Activated naive CD4-positive, alpha-beta T cell treated with anti-CD3 and anti-CD28 coated beads, Interleukin-2, amount 50 U/mL, for 24 hours (primary cell): Measurements from ENCODE around the gene MYO16.
A peak's percentile ranks its signal among the peaks of the same experiment; 100 is the strongest.

Source experiments
- H3K27ac Mint-ChIP-seq: one replicate; pipeline ENCODE4 v1.8.0; 2021; ENCODE audit warnings: mild to moderate bottlenecking, mixed read lengths
- H3K27me3 Mint-ChIP-seq: one replicate; pipeline ENCODE4 v1.8.0; 2021; ENCODE audit warnings: mixed read lengths
- H3K36me3 Mint-ChIP-seq: one replicate; pipeline ENCODE4 v1.8.0; 2021; ENCODE audit warnings: mixed read lengths
- H3K4me1 Mint-ChIP-seq: one replicate; pipeline ENCODE4 v1.8.0; 2021; ENCODE audit warnings: mixed read lengths
- H3K4me3 Mint-ChIP-seq: one replicate; pipeline ENCODE4 v1.8.0; 2021; ENCODE audit warnings: mild to moderate bottlenecking, mixed read lengths
- H3K9me3 Mint-ChIP-seq: one replicate; pipeline ENCODE4 v1.8.0; 2021; ENCODE audit warnings: mixed read lengths

Gene MYO16

GRCh38 chr13:109002934-109003333 is 373.5 kb downstream of the MYO16 start:
- Mint-ChIP-seq H3K9me3 (no peaks in the 10 kb centered on the region), H3K4me3 (no peak overlapping the region), H3K36me3 (no peaks in the 10 kb centered on the region), H3K27me3 (no peaks in the 10 kb centered on the region), H3K27ac (no peak overlapping the region), H3K4me1 (no peaks in the 10 kb centered on the region)

GRCh38 chr13:109007946-109008345 is 378.5 kb downstream of the MYO16 start:
- no peak overlapping the region for H3K4me3 Mint-ChIP-seq
- H3K36me3 Mint-ChIP-seq: no peaks in the 10 kb centered on the region
- no peaks in the 10 kb centered on the region for H3K27me3 Mint-ChIP-seq

GRCh38 chr13:109009756-109010155 is 380.3 kb downstream of the MYO16 start:
- H3K9me3 Mint-ChIP-seq: no peaks in the 10 kb centered on the region
- no peaks in the 10 kb centered on the region for H3K36me3 Mint-ChIP-seq
- no peaks in the 10 kb centered on the region for H3K27me3 Mint-ChIP-seq
- no peak overlapping the region for H3K27ac Mint-ChIP-seq
- no peak overlapping the region for H3K4me3 Mint-ChIP-seq
- no peaks in the 10 kb centered on the region for H3K4me1 Mint-ChIP-seq

More at GRCh38 chr13:109007946-109008345, 378.5 kb downstream of the MYO16 start:
- no peak overlapping the region for H3K27ac Mint-ChIP-seq
- H3K9me3 Mint-ChIP-seq: no peaks in the 10 kb centered on the region
- no peaks in the 10 kb centered on the region for H3K4me1 Mint-ChIP-seq

GRCh38 chr13:109010912-109011311 is 381.5 kb downstream of the MYO16 start:
- H3K4me1 Mint-ChIP-seq: no peaks in the 10 kb centered on the region
- no peaks in the 10 kb centered on the region for H3K9me3 Mint-ChIP-seq
- H3K4me3 Mint-ChIP-seq: no peak overlapping the region
- H3K27me3 Mint-ChIP-seq: peaks cover under 1% of the 10 kb centered on the region
- no peaks in the 10 kb centered on the region for H3K36me3 Mint-ChIP-seq
- no peak overlapping the region for H3K27ac Mint-ChIP-seq

- Mint-ChIP-seq H3K4me3 (no peak overlapping the region), H3K36me3 (no peaks in the 10 kb centered on the region), H3K4me1 (no peaks in the 10 kb centered on the region), H3K27me3 (peaks cover 5% of the 10 kb centered on the region), H3K27ac (no peak overlapping the region), H3K9me3 (no peaks in the 10 kb centered on the region)
Measured at GRCh38 chr13:109012115-109012514, 382.7 kb downstream of the MYO16 start.

- no peaks in the 10 kb centered on the region for H3K4me1 Mint-ChIP-seq
- no peak overlapping the region for H3K4me3 Mint-ChIP-seq
- no peaks in the 10 kb centered on the region for H3K9me3 Mint-ChIP-seq
- H3K36me3 Mint-ChIP-seq: no peaks in the 10 kb centered on the region
- H3K27me3 Mint-ChIP-seq: peaks cover 3% of the 10 kb centered on the region
- H3K27ac Mint-ChIP-seq: no peak overlapping the region
Measured at GRCh38 chr13:109021558-109021957, 392.1 kb downstream of the MYO16 start.

- Mint-ChIP-seq H3K4me3 (no peak overlapping the region), H3K9me3 (no peaks in the 10 kb centered on the region), H3K27me3 (peaks cover 1% of the 10 kb centered on the region), H3K27ac (no peak overlapping the region), H3K36me3 (no peaks in the 10 kb centered on the region), H3K4me1 (no peaks in the 10 kb centered on the region)
Measured at GRCh38 chr13:109024611-109025010, 395.2 kb downstream of the MYO16 start.

GRCh38 chr13:109026266-109026665 is 396.9 kb downstream of the MYO16 start:
- Mint-ChIP-seq H3K4me3 (no peak overlapping the region), H3K9me3 (no peaks in the 10 kb centered on the region), H3K4me1 (no peaks in the 10 kb centered on the region), H3K27me3 (no peaks in the 10 kb centered on the region), H3K36me3 (no peaks in the 10 kb centered on the region), H3K27ac (no peak overlapping the region)

- Mint-ChIP-seq H3K27ac (no peak overlapping the region), H3K36me3 (no peaks in the 10 kb centered on the region), H3K27me3 (peaks cover 4% of the 10 kb centered on the region), H3K4me3 (no peak overlapping the region), H3K9me3 (no peaks in the 10 kb centered on the region), H3K4me1 (no peaks in the 10 kb centered on the region)
Measured at GRCh38 chr13:109028624-109029023, 399.2 kb downstream of the MYO16 start.

- Mint-ChIP-seq H3K36me3 (no peaks in the 10 kb centered on the region), H3K27me3 (peaks cover 9% of the 10 kb centered on the region), H3K4me1 (no peaks in the 10 kb centered on the region), H3K27ac (peak overlapping the region; percentile 48), H3K4me3 (no peak overlapping the region), H3K9me3 (no peaks in the 10 kb centered on the region)
Measured at GRCh38 chr13:109033090-109033489, 403.7 kb downstream of the MYO16 start.

GRCh38 chr13:109036078-109036780 is 406.8 kb downstream of the MYO16 start:
- H3K36me3 Mint-ChIP-seq: no peaks in the 10 kb centered on the region
- no peaks in the 10 kb centered on the region for H3K9me3 Mint-ChIP-seq
- peaks cover 9% of the 10 kb centered on the region for H3K27me3 Mint-ChIP-seq
- H3K4me3 Mint-ChIP-seq: no peak overlapping the region
- H3K27ac Mint-ChIP-seq: no peak overlapping the region
- no peaks in the 10 kb centered on the region for H3K4me1 Mint-ChIP-seq

GRCh38 chr13:109043636-109044035 is 414.2 kb downstream of the MYO16 start:
- Mint-ChIP-seq H3K9me3 (no peaks in the 10 kb centered on the region), H3K4me3 (no peak overlapping the region), H3K27ac (no peak overlapping the region), H3K36me3 (no peaks in the 10 kb centered on the region), H3K27me3 (no peaks in the 10 kb centered on the region), H3K4me1 (no peaks in the 10 kb centered on the region)

GRCh38 chr13:109055850-109056249 is 426.4 kb downstream of the MYO16 start:
- Mint-ChIP-seq H3K36me3 (no peaks in the 10 kb centered on the region), H3K27me3 (peaks cover 9% of the 10 kb centered on the region), H3K4me3 (no peak overlapping the region), H3K9me3 (no peaks in the 10 kb centered on the region), H3K4me1 (no peaks in the 10 kb centered on the region), H3K27ac (no peak overlapping the region)

GRCh38 chr13:109058087-109058486 is 428.7 kb downstream of the MYO16 start:
- H3K4me3 Mint-ChIP-seq: no peak overlapping the region
- no peaks in the 10 kb centered on the region for H3K4me1 Mint-ChIP-seq
- H3K36me3 Mint-ChIP-seq: no peaks in the 10 kb centered on the region
- no peaks in the 10 kb centered on the region for H3K9me3 Mint-ChIP-seq
- no peak overlapping the region for H3K27ac Mint-ChIP-seq
- H3K27me3 Mint-ChIP-seq: peaks cover 7% of the 10 kb centered on the region

GRCh38 chr13:109072505-109072904 is 443.1 kb downstream of the MYO16 start:
- H3K9me3 Mint-ChIP-seq: peaks cover 6% of the 10 kb centered on the region
- no peak overlapping the region for H3K27ac Mint-ChIP-seq
- no peaks in the 10 kb centered on the region for H3K36me3 Mint-ChIP-seq

GRCh38 chr13:109074436-109074835 is 445.0 kb downstream of the MYO16 start:
- Mint-ChIP-seq H3K4me3 (no peak overlapping the region), H3K36me3 (no peaks in the 10 kb centered on the region), H3K27ac (no peak overlapping the region), H3K9me3 (no peaks in the 10 kb centered on the region), H3K27me3 (peaks cover 6% of the 10 kb centered on the region), H3K4me1 (no peaks in the 10 kb centered on the region)

More at GRCh38 chr13:109072505-109072904, 443.1 kb downstream of the MYO16 start:
- H3K4me3 Mint-ChIP-seq: no peak overlapping the region
- H3K4me1 Mint-ChIP-seq: no peaks in the 10 kb centered on the region
- H3K27me3 Mint-ChIP-seq: peaks cover 4% of the 10 kb centered on the region

GRCh38 chr13:109074853-109075252 is 445.4 kb downstream of the MYO16 start:
- no peaks in the 10 kb centered on the region for H3K9me3 Mint-ChIP-seq
- H3K27me3 Mint-ChIP-seq: peaks cover 6% of the 10 kb centered on the region
- no peaks in the 10 kb centered on the region for H3K4me1 Mint-ChIP-seq
- no peak overlapping the region for H3K27ac Mint-ChIP-seq
- no peaks in the 10 kb centered on the region for H3K36me3 Mint-ChIP-seq
- no peak overlapping the region for H3K4me3 Mint-ChIP-seq
